ENCODE measurements around the gene CCNYL1. TPM values are rescaled to one million over a fixed set of nuclear protein-coding genes. Genes with fewer than 3 reads are reported as not detected.

Gene CCNYL1
- total RNA-seq, 1 experiment from 2014 or later, result 4.9 TPM

- no peak for DNase-seq (ENCODE audit: low spot score)
These were observed 54.7 kb downstream of the CCNYL1 start for GRCh38 chr2:207766041-207766551.

DNA sequence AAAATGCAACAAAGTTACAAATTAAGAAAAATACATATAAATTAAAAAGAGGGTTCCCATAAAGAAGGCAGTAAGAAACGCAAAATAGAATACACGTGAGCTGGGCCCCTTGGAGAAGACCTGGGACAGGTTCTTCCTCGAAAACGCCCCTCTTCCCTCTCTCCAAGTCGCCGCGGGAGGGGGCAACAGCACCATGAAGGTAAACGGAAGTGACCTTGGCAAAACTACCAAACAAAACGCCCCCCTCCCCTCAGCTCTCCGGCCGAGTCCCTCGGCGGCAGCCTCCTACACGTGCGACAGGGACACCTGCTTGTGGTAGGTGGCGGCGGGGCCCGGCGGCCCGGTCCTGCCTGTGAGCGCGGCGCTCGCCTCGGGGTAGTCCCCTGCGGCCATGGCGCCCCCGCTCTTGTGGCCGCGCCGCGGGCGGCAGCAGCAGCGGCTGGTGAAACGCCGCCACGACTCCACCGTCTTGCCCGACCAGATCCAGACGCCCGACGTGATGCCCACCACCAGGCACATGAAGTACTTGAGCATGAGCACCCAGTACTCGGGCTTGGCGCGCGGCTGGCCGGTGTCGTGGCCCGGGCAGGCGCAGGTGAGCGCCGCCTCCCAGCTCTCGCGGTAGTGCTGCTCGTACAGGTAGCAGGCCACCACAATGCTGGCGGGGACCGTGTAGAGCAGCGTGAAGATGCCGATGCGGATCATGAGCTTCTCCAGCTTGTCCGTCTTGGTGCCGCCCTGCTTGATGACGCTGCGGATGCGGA is 55.4 kb downstream of the CCNYL1 start:
- no peak for DNase-seq (ENCODE audit: low spot score)

DNA sequence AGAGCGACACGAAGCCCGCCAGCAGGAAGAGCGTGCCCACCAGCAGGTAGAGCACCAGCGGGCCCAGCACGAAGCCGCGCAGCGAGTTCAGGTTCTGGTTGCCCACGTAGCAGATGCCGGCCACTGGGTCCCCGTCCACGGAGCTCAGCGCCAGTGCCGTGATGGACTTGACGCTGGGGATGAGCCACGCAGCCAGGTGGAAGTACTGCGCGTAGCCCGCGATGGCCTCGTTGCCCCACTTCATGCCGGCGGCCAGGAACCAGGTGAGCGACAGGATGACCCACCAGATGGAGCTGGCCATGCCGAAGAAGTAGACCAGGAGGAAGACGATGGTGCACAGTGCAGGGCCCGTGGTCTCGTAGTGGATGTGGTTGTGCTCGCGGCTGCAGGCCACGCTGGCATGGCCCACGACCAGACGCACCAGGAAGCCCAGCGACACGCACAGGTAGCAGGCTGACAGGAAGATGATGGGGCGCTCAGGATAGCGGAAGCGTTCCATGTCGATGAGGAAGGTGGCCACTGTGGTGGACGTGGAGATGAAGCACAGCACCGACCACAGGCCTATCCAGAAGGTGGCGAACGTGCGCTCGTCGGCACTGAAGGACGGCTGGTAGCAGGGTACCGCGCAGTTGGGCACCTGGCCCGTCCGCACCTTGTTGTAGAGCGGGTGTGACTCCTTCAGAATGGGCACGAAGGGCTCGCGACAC is 56.2 kb downstream of the CCNYL1 start:
- DNase-seq (ENCODE audit: low spot score), result no peak

- no peak for DNase-seq (ENCODE audit: low spot score)
These were observed 56.9 kb downstream of the CCNYL1 start for GRCh38 chr2:207768168-207768865.

GRCh38 chr2:207768866-207769596 is 57.6 kb downstream of the CCNYL1 start:
- DNase-seq (ENCODE audit: low spot score), result peak; percentile 42

GRCh38 chr2:207770602-207771404 is 59.4 kb downstream of the CCNYL1 start:
- no peak for DNase-seq (ENCODE audit: low spot score)

DNA sequence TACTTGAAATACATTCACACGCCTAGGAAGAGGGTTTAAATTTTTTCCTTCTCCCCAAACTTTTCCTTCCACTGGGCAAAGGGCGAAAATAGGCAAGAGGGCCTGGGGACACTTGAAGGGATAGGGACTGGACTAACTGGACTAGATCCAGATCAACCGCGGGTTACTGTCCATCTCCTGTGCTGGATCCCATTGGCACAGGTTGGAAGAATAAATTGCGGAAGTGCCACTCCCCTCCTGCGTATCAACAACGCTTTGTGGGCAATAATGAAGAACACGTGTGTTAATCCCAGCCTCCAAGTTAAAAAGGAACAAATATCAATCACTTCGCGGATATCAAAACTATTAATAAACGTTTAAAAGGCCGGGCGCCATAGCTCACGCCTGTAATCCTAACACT is 60.0 kb downstream of the CCNYL1 start:
- DNase-seq (ENCODE audit: low spot score), result no peak

DNA sequence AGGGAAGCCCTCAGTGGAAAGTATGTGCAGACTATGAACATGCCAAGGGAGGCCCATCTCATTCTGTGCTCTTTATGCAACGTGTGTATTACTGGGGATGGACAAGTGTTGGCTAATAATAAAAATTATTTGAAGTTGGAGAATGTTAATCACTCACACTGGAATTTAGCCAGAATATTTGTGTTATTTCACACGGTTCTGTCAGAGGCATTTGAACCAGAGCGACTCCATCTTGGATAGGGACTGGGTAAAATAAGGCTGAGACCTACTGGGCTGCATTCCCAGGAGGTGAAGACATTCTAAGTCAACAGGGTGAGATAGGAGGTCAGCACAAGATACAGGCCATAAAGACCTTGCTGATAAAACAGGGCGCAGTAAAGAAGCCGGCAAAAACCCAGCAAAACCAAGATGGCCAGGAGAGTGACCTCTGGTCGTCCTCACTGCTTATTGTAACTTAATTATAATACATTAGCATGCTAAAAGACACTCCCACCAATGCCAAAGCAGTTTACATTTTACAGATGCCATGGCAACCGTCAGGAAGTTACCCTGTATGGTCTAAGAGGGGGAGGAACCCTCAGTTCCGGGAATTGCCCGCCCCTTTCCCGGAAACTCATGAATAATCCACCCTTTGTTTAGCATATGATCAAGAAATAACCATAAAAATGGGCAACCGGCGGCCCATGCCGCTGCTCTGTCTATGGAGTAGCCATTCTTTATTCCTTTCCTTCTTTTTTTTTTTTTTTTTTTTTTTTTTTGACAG is 60.8 kb downstream of the CCNYL1 start:
- no peak for DNase-seq (ENCODE audit: low spot score)

- DNase-seq (ENCODE audit: low spot score), result no peak
These were observed 61.4 kb downstream of the CCNYL1 start for GRCh38 chr2:207772844-207773205.

DNA sequence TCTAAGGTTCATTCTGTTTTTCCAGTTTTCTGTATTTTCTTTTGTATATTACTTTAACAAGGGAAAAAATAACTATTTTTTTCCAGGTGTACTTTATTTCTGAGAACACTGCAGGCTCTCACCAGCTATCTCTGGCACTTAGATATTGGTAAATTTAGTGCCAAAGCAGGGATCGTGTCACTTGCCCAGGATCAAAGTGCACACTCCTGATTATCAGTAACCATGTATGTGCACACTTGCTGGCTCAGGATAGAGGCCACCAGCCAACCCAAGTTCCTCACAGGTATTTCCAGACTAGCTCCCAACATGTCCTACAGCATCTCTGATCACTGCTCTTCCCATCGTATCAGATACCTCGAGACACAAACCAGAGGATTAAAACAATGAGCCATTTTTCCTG is 64.0 kb downstream of the CCNYL1 start:
- no peak for DNase-seq (ENCODE audit: low spot score)

DNA sequence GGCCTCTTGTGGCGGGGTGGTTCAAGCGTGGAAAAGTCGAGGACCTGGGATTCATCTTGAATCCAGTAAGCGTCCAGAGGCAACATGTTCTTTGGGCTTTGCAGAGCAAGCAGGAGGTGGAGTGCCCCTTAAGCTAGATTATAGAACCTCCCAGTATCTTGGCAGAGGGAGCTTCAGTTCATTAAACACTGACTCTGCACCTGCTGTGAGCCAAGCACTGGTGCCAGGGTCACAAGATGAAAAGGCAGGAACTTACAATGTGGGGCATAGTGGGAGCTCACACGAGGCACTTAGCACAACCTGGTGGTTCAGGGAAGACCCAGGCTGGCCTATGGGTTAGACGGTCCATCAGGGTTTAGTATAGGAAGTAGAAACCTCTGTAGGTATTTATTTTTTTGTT is 65.7 kb downstream of the CCNYL1 start:
- DNase-seq (ENCODE audit: low spot score), result no peak

DNA sequence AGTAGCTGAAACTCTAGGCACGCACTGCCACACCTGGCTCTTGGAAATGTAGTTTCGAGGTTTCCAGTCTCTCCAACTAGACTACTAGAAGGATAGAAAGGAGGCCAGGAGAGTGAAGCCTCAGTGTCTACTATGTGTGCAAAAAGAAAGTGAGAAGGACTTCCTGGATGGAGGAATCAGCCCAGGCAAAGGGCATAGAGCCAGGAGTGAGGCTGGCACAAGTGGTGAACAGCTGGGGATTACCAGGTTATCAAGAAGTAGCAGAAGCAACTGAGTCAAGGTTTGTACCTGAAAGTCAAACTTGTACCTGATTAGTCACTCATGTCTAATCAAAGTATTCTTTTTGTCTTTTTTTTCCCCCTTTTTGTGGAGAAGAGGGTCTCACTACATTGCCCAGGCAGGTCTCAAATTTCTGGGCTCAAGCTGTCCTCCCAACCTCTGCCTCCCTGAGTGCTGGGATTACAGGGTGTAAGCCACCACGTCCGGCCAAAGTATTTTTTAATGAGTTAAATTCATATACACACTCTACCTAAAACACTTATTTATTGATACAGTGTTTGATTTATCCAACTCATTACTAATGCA is 67.0 kb downstream of the CCNYL1 start:
- DNase-seq (ENCODE audit: low spot score), result no peak

DNA sequence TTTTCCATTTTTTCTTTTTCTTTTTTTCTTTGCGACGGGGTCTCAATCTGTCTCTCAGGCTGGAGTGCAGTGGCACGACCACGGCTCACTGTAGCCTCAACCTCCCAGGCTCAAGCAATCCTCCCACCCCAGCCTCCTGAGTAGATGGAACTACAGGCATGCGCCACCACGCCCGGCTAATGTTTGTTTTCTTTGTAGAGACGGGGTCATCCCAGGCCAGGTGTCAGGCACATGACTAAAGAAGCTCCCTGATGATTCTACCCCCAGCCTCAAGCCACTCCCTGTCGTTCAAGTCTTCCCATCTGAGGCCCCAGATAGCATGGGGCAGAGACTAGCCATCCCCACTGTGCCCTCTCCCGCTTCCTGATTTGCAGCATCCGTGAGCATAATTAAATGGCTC is 68.1 kb downstream of the CCNYL1 start:
- no peak for DNase-seq (ENCODE audit: low spot score)

GRCh38 chr2:207782238-207783030 is 71.0 kb downstream of the CCNYL1 start:
- no peak for DNase-seq (ENCODE audit: low spot score)

DNA sequence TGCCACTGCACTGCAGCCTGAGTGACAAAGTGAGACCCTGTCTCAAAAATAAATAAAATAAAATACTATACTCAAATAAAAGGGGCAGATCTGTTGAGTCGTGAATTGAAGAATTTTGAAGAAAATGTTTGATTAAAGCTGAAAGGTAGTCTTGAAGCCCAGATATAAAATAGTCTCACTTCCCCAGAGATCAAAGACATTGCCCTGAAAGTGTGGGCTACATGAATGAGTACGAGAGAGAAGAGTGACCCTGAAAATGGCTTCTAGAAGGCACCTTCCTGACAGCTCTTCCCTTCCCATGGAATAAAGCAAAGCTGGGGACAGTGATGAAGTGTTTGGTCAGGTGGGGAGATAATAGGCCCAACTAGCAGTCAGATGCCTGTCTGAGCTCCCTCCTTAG is 72.1 kb downstream of the CCNYL1 start:
- DNase-seq (ENCODE audit: low spot score), result no peak

DNA sequence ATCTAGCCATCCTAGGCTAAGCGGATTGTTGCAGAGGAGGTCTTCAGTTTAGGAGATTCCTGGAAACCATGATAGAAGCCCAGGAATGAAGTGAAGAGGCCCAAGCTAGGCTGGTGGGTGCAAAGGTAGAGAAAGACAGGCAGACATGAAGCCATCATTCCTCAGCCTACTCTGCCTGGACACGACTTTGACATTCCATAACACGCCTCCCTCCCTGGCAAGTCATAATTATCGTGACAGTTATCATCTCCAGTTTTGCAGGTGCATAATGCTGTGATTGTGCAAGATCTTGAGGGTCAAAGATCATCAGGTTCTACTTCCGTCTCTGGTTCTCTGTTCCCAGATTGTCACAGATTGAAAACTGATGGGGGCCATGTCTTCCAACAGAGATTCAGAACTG is 73.5 kb downstream of the CCNYL1 start:
- no peak for DNase-seq (ENCODE audit: low spot score)

GRCh38 chr2:207787017-207787416 is 75.6 kb downstream of the CCNYL1 start:
- no peak for DNase-seq (ENCODE audit: low spot score)

- DNase-seq (ENCODE audit: low spot score), result no peak
These were observed 76.4 kb downstream of the CCNYL1 start for GRCh38 chr2:207787800-207788199.

DNA sequence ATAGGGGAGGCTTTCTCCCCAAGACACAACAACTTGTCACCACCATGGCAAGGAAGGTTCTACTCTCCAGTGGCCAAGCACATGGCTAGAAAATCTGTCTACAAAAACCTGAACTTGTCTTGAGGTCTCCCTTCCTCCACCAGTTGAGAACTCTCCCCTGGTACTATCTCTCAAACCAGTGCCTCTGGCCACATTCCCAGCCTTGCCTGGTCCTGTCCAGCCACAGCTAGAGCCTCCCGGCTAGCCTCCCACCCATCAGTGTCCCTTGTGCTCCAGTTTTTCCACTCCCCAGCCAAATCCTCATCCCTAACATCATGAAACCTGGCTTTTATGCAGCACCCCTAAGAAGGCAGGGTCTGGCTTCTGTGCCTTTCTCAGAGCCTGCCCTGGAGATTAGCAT is 79.5 kb downstream of the CCNYL1 start:
- DNase-seq (ENCODE audit: low spot score), result no peak
